Fibroblast of skin of scalp (primary cell): ENCODE measurements around the gene SGCG.
"Not testable (repeated sequence)": the region's sequence is repeated elsewhere in the genome, so short reads cannot be mapped to it uniquely, and the experiment has no call there.

Experiments
- DNase-seq: peaks from one replicate; pipeline ENCODE4 v3.0.0-alpha.2; 2013

The SGCG gene

DNA sequence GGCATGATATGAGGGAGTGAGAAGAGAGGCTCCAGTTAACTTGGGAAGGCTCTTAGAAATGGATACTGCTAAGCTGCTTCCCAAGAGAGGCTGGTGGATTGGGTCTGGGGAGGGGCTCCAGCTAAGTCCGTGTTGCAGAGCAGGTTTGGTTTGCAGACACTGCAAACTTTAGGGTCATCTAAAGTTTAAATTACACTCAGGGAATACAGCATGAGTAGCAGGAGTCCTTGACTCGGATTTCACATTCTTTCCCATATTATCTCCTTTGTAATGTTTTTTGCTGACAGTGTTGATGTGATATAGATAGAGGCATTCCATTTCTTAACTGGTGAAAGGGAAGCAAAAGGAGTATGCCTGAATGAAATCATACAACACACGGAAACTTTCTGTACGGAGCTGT, 31.9 kb downstream of the SGCG start:
- DNase-seq = peak; percentile 49

DNA sequence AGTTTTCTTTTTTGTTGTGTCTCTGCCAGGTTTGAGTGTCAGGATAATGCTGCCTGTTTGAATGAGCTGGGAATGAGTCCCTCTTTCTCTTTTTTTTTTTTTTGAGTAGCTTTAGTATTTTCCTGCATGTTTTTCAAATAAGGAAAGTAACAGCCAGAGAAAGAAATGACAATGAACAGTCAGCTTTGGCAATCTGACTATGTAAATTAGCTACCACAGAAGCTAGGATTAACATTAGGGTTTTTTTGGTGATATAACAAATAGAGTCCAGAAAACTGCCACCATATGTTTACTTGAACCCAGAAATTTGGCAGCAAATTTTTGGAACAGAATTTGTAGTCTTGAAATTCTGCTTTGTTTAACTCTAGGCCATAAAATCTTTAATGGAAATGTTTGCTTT, 50.5 kb downstream of the SGCG start:
- no peak for DNase-seq

DNA sequence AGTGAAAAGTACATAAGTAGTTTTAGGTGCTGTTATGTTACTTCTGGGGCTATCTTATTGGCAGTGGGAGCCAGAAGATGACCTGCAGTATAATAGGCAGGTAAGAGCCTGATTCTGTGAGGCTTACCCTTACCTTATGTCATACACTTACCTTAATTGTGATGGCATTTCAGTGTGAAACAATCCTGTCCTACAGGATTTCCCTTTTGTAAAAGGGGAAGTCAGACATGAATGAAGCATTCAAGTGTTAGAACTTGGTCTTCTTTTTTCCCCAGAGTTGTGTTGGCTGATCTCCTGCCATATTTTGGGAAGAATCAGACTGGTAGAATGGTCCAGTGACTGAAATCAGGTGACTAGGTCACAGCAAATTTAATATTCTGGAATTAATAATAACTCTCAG, 55.2 kb downstream of the SGCG start:
- DNase-seq = no peak

DNA sequence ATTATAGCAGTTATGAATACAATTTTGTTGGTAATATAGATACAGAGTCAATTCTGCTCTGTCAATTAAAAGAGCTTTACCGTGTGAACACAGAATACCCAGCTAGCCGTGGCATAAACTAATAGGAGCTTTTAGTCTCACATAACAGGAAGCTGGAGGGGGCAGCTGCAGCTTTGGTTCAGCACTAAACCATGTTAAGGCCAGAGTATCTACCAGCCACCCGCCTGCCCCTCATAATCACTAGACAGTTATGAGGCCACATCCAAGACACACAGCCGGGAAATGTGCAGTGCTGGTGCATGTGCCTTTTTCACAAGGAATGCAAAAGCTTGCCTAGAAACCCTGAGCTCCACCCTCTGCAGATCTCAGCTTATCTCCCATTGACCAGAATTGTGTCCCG, 62.3 kb downstream of the SGCG start:
- DNase-seq = no peak

DNA sequence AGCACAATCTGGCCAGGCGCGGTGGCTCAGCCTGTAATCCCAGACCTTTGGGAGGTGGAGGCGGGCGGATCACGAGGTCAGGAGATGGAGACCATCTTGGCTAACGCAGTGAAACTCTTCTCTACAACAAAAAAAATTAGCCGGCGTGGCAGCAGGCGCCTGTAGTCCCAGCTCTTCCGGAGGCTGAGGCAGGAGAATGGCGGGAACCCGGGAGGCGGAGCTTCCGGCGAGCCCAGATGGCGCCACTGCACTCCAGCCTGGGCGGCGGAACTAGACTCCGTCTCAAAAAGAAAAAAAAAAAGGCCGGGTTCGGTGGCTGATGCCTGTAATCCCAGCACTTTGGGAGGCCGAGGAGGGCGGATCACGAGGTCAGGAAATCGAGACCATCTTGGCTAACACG, 67.6 kb downstream of the SGCG start:
- not testable (repeated sequence) for DNase-seq

DNA sequence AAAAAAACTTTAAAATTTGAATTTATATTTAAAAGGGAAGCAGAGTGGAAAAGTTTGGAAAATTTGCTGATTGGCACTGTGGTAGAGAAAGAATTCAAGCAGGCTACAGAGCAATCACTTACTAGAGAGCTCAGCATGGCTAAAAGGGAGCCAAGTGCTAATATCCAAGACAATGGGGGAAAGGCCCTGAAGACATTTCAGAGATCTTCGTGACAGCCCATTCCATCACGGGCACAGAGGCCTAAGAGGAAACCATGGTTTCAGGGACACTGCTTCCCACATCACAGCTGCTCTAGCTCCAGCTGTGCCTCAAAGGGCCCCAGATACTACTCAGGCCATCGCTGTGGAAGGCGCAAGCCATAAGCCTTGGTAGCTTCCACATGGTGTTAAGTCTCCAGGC, 73.7 kb downstream of the SGCG start:
- no peak for DNase-seq

DNA sequence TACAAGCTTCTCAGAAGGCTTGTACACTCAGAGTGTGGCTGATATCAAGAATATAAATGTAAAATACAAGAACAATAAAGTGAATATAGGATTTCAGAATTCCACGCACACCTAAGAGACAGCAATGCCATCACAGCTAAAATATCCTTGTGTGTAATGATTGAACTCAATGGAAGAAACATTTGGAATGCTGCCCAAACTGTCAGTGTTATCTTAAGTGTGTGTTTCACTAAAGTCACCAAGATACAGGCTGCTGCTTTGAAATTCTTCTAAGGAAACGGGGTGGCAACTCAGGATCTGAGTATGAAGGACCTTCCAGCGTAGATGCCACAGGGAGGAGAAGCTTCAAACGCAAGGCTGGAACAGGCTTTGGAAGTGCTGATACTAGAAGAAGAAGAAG, 86.8 kb downstream of the SGCG start:
- no peak for DNase-seq

DNA sequence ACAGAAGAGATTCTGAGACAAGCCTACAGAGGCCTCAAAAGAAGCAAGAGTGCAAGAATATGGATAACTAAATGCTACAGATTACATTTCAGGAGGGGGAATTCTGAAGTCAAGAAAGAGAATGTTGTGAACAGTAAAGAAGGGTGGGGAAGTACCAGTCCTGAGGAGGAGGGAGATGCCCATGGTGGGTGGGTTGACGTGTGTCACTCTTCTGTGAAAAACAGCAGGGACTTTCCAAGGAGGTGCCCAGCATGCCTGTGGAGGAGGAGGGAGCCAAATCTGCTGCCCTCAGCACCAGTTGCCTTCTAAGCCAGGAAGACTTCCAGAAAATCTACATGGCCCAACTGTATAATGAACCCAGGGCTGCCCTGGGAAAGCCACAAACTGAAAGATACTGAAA, 87.7 kb downstream of the SGCG start:
- no peak for DNase-seq

DNA sequence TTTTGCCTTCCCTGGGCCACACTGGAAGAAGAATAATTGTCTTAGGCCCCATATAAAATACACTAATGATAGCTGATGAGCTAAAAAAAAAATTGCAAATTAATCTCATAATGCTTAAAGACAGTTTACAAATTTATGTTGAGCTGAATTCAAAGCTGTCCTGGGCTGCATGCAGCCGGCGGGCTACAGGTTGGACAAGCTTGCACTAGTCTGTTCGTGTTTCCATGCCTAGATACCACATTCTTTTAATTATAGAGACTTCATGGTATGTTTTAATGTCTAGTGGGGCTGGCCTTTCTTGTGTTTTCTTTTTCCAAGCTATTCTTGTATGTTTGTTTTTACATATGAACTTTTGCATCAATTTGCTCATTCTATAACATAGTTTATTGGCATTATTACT, 90.6 kb downstream of the SGCG start:
- no peak for DNase-seq

DNA sequence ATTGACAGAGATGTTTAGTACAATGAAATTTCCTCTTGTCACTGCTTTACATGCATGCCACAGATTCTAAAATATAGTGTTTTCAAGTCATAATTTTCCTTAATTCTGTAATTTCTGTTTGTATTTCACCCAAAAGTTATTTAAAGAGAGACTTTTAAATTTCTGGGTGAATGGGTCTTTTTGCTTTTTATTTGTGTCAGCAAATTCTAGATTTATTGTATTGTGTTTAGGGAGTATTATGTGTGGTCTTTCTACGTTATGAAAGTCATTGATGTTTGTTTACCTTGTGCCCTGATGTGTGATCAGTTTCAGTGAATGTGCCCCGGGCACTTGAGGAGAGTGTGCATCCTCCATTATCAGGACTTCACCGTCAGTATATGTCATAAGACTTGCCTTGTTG, 92.7 kb downstream of the SGCG start:
- no peak for DNase-seq

DNA sequence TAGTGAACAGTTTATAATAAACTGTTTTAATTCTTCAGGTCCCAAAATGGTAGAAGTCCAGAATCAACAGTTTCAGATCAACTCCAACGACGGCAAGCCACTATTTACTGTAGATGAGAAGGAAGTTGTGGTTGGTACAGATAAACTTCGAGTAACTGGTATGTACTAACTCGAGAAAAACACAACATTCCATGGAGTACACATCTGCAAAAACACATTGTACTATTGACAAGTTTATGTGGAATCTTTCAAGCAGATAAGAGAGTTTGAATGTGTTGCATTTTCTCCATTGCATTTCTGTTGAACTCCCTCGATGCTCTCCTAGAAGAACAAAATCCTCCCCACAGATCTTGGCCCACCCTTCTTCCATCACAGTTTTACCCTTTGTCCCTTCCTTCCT, 98.5 kb downstream of the SGCG start:
- no peak for DNase-seq

DNA sequence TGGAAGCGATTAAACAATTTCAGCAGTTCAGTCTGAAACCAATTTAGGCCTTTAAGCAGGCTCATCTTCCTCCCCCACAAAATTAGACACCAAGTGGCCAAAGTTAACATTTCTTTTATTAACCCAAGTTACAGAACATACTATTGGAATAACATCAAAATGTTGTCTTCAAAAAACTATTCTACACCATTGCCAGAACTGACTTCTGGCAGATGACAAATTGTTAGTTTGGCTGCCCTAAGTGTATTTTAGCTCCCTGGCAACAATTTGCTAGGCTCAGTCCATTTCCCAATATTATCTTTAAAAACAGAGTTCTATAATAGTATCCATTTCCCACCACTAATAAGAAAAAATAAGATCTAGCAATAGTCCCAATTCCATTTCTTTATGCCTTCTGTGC, 107.8 kb downstream of the SGCG start:
- DNase-seq = peak; percentile 12

DNA sequence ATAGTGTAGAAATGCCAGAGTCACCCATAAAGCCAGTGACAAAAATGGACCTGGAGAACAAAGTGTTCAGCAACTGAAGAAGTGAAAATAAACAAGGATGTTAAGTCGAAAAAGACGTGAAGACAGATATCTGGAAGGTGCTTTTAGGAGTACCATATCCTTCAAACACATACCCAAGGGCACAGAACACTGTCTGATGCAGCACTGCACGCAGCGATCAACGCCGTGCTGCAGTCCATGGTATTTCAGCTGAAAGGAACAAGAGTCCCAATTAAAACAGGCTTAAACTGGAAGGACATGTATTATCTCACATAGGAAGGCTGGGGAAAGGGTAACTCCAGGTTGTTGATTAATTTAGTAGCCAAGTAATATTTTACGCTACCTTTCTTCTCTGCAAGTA, 108.2 kb downstream of the SGCG start:
- DNase-seq = no peak

DNA sequence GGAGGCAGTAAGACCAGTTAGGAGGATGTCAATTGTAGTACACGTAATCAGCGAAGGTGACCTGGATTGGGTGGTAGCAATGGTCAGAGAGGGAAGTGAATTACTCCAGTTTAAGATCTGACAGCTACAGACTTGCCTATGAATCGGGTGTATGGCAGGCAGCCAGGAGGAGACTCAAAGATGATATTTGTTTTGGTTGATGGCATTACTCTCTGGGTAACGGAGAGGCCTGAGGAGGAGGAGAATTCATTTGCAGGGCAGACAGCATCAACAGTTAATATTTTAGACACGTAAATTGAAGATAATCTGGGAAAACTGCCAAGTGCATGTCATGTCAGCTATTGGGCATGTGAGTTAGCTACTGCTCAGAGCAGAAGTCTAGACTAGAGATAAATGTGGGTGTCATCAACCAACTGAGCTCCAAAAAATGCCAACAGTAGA, 109.2 kb downstream of the SGCG start:
- DNase-seq = peak; percentile 83

DNA sequence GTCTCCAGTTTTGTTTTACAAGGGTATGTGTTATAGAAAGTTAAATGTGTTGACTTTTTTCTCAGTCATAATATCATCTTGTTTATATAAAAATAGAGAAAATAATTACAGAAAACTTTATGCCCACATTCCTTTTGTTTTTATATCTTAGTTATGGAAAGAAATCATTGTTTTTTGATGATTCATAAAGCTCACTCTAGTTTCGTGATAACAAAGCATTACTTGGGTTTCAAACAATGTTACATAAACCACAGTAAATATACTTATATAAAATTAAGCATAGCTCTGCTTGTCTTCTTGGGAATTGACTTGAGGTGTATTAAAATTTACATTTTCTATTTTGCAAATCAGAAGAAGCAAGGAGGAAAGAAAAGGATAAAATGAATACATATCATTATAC, 111.8 kb downstream of the SGCG start:
- DNase-seq = peak; percentile 5

DNA sequence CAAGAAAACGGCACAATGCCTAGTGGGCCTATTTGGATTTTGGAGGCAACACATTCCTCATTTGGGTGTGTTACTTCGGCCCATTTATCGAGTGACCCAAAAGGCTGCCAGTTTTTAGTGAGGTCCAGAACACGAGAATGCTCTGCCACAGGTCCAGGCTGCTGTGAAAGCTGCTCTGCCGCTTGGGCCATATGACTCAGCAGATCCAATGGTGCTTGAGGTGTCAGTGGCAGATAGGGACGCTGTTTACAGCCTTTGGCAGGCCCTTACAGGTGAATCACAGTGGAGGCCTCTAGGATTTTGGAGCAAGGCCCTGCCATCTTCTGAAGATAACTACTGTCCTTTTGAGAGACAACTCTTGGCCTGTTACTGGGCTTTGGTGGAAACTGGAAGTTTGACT, 134.1 kb downstream of the SGCG start:
- DNase-seq = not testable (repeated sequence)

DNA sequence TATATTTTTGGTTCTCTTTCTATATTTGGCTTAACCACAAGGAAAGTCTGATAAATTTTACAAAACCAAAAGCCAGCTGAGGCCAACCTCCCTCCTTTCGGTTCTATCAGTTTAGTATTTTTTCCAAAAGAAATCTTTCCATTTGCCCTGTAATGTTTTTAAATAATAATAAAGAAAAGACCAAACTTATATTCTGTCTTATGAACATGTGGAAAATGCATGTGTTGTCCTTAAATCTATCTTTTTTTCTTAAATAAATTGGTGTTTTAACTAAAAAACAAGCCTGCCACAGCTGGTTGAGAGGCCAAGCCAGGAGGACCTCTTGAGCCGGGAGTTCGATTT, 139.1 kb downstream of the SGCG start:
- no peak for DNase-seq

DNA sequence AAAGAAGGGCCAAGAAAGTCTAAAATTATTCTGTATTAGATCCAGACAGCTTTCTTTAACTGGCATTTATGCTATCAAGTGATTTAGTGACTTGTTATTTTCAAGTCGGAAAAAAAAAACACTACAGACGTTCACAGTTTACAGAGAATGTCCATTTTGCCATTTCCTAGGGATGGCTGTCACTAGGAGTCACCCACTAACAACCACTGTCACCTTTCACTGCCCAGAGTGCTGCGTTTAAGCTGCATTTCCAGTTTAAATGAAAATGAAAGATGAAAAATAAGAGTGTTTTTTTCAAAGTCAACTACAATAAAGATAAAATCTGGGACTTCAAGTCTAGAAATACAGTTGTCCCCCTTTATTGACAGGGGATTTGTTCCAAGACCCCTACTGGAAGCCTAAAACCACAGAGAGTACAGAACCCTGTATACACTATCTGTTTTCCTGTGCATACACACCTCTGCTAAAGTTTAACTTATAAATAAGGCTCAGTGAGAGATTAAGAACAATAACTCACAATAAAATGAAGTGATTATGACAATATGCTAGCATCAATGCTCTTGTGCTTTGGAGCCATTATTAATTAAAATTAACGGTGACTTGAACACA, 140.3 kb downstream of the SGCG start:
- DNase-seq = no peak

DNA sequence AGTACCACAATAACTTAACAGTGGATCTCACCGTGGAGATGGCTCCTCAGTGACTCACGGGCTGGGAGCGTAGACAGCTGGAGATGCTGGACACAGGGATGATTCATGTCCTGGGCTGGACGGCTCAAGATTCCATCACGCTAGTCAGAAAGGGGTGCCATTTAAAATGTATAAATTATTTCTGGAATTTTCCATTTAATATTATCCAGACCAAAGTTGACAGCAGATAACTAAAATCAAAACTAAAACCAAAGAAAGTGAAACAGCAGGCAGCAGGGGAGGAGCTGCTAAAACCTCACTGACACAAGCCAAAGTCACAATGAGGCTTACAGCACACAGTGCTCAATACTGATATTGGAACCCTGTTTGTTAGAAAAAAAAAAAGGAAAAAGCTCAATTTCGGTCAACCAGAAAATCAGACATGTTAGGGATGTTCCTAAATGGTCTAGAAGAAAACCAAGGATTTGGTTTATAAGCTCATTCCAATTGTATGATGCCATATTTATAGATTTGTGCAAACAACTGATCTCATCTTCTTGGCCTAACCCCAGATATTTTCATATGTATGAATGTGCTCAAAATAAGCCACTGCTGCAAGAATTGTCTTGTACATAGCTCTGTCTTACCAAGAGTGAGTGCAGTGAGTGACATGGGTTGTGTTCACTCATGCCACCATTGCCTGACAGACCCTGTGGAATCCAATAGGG, 140.9 kb downstream of the SGCG start:
- peak; percentile 98 for DNase-seq

DNA sequence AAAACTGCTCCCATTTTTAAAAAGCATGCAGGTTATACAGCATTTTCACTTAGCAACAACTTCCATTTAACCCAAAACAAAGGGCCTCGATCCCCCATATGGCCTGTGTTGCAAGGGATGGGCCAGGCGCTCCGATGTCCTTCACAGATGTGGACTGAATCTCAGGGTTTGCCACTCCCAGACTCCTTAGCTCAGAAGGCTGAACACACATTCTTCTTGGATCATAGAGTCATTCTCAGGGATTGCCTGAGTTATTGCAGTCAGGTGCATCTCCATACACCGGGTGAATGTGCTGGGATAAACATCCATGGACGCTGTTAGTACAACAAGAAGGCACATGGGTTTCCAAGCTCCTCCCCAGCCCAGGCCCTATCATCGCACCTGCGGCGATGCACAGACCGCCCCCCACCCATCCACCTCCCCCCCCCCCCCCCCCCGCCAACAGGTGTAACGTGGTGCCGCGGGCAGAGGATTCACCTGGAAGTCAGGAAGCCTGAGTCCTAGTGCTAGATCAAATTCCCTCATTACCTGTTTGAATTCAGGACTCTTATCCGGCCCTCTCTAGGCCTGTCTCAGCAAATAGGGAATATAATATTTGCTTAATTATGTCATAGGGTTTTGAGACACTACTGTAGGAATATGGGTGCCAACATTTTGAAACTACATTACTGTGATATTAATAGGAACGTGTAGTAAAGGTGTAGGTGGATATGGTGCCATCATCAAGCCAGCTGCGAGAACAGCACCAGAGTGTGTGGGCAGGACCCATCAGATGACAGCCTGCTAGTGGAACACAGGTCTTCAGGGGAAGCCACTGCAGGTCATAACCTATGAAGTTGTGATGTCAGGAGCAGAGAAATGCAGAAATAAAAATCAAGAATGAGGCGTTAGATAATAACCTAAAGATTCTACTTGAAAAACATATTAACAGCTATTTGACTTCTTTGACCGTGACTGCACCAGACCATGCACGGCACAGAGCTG, 141.9 kb downstream of the SGCG start:
- no peak for DNase-seq

DNA sequence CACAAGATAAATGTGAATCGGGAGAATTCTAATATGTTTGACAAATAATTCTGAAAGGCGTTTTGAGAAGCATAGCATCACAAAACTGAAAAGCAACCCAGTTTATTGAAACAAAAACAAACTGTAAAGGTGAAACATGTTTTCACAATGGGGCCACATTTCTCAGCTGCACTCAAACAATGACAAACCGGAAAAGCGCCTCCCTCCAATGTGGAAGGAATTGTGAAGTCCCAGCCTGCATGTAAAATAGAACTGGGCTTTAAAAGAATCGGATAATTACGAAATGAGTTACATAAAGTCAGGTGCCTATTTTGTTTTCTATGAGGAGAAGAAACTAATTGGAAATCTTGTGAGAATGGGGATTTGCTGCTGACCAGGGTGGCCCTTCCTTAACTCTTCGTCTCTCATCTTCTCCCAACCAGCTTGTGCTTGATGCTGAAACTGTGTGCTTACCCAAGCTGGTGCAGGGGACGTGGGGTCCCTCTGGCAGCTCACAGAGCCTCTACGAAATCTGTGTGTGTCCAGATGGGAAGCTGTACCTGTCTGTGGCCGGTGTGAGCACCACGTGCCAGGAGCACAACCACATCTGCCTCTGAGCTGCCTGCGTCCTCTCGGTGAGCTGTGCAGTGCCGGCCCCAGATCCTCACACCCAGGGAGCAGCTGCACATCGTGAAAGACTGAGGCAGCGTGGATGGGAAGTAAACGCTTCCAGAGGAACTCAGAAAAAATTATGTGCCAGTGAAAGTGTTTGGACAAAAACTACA, 143.3 kb downstream of the SGCG start:
- DNase-seq = peak; percentile 21

DNA sequence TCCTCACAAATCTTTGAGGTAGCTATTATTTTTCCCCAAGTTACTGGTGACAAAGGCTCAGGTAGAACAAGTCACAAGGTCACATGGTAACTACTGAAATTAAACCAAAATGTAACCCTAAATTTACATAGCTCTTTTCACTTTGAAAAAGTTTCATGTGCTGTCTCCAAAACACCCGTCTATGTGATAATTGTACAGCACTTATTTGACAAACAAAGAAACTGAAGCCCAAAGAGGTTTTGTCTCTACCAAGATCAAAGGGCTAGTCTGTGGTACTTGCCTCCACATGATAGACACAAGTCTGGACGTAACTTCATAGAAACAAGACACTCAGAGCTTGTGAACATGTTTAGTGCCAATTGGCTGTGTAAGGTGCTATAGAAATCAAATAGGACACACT, 144.4 kb downstream of the SGCG start:
- DNase-seq = no peak

DNA sequence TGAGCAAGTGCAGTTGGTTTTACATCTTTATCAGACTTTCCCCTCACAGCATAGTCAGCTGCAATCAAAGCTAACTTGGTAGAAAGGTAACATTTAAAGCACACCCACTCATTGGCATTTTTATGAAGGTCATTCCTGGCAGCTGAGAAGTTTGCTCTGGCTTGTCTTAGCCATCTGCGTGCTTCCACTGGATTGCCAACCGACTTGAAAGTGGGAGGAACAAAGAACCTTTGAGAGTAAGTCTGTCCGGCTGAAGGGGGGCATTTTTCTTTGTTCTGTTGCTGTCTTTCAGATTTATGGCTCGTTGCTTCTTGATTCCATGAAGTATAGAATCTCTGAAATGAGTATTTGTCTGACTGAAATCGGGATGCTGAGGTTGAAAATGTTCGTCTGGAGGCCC, 149.6 kb downstream of the SGCG start:
- DNase-seq = no peak
